GM15510 (cell line): ENCODE measurements around the gene PEX5L.

Experiments
- POLR2A ChIP-seq: IDR thresholded peaks from 3 replicates; pipeline ENCODE4 v1.6.1; 2011; ENCODE audit warnings: borderline replicate concordance; ENCODE audit not compliant: insufficient read length; ENCODE audit errors: extremely low read depth

PEX5L gene

GRCh38 chr3:179898024-179898423, 138.7 kb downstream of the PEX5L start:
- TF ChIP-seq POLR2A, result no peak

GRCh38 chr3:179897231-179897630, 139.5 kb downstream of the PEX5L start:
- no peak for TF ChIP-seq POLR2A

- no peak for TF ChIP-seq POLR2A
These were observed 140.2 kb downstream of the PEX5L start for GRCh38 chr3:179896507-179896906.

- TF ChIP-seq POLR2A, result no peak
These were observed 141.4 kb downstream of the PEX5L start for GRCh38 chr3:179895330-179895729.

- TF ChIP-seq POLR2A, result no peak
These were observed 149.3 kb downstream of the PEX5L start for GRCh38 chr3:179887295-179887943.

GRCh38 chr3:179885950-179886349, 150.8 kb downstream of the PEX5L start:
- TF ChIP-seq POLR2A, result no peak

GRCh38 chr3:179884136-179884535, 152.6 kb downstream of the PEX5L start:
- TF ChIP-seq POLR2A, result no peak

- no peak for TF ChIP-seq POLR2A
These were observed 154.4 kb downstream of the PEX5L start for GRCh38 chr3:179882292-179882691.

GRCh38 chr3:179881791-179882190, 154.9 kb downstream of the PEX5L start:
- TF ChIP-seq POLR2A, result no peak

GRCh38 chr3:179880868-179881267, 155.9 kb downstream of the PEX5L start:
- TF ChIP-seq POLR2A, result no peak

GRCh38 chr3:179876440-179876839, 160.3 kb downstream of the PEX5L start:
- TF ChIP-seq POLR2A, result no peak

GRCh38 chr3:179872842-179873241, 163.9 kb downstream of the PEX5L start:
- TF ChIP-seq POLR2A, result no peak

GRCh38 chr3:179871782-179872181, 165.0 kb downstream of the PEX5L start:
- TF ChIP-seq POLR2A, result no peak

- no peak for TF ChIP-seq POLR2A
These were observed 168.0 kb downstream of the PEX5L start for GRCh38 chr3:179868715-179869114.

GRCh38 chr3:179867961-179868360, 168.8 kb downstream of the PEX5L start:
- TF ChIP-seq POLR2A, result no peak

GRCh38 chr3:179865861-179866505, 170.8 kb downstream of the PEX5L start:
- no peak for TF ChIP-seq POLR2A
